Mesenchymal stem cell (in vitro differentiated cells and primary cell): ENCODE data around the gene LHX2.

Experiments
- DNase-seq: peaks from one replicate; pipeline ENCODE4 v3.0.0-alpha.2; 2013
- H2AFZ ChIP-seq: one replicate; pipeline ENCODE4 v1.6.1; 2013; ENCODE audit warnings: low read depth, mild to moderate bottlenecking, control low read depth, inconsistent platforms, low read length, moderate library complexity
- H2AK5ac ChIP-seq: 2 replicates; pipeline ENCODE4 v1.6.1; 2013; ENCODE audit warnings: low read length, moderate library complexity, mild to moderate bottlenecking, inconsistent platforms; ENCODE audit not compliant: severe bottlenecking
- H2BK120ac ChIP-seq: one replicate; pipeline ENCODE4 v1.6.1; 2013; ENCODE audit warnings: low read depth, mild to moderate bottlenecking, inconsistent platforms, low read length, moderate library complexity
- H2BK12ac ChIP-seq, 2 experiments: one replicate each; pipeline ENCODE4 v1.6.1; 2013; ENCODE audit warnings: inconsistent platforms in 2 of 2, low read length in 2 of 2, mild to moderate bottlenecking in 2 of 2, moderate library complexity in 2 of 2, control low read depth in 1 of 2
- H2BK15ac ChIP-seq: one replicate; pipeline ENCODE4 v1.6.1; 2013; ENCODE audit warnings: mild to moderate bottlenecking, low read depth, inconsistent platforms; ENCODE audit not compliant: poor library complexity, severe bottlenecking
- H2BK5ac ChIP-seq: 2 replicates; pipeline ENCODE4 v1.6.1; 2013; ENCODE audit warnings: low read depth, mild to moderate bottlenecking, low read length, control low read depth, inconsistent platforms; ENCODE audit not compliant: poor library complexity, severe bottlenecking
- H3K14ac ChIP-seq, 2 experiments: one replicate each; pipeline ENCODE4 v1.6.1; 2013; ENCODE audit warnings: inconsistent platforms in 2 of 2, low read length in 2 of 2, control low read depth in 1 of 2, mild to moderate bottlenecking in 1 of 2, moderate library complexity in 1 of 2
- H3K18ac ChIP-seq, 2 experiments: one replicate each; pipeline ENCODE4 v1.6.1; 2013; ENCODE audit warnings: inconsistent platforms in 2 of 2, low read length in 2 of 2, control low read depth in 1 of 2, low read depth in 1 of 2, mild to moderate bottlenecking in 1 of 2
- H3K23ac ChIP-seq, 2 experiments: one replicate each; pipeline ENCODE4 v1.6.1; 2013; ENCODE audit warnings: inconsistent platforms in 2 of 2, low read length in 2 of 2, mild to moderate bottlenecking in 2 of 2, moderate library complexity in 2 of 2, control low read depth in 1 of 2
- H3K27ac ChIP-seq: 2 replicates; pipeline ENCODE4 v1.5.1; 2013; ENCODE audit warnings: mild to moderate bottlenecking, moderate library complexity, low read length, control low read depth, inconsistent platforms; ENCODE audit not compliant: poor library complexity, severe bottlenecking
- H3K27me3 ChIP-seq, 2 experiments: 2 replicates each; pipeline versions ENCODE4 v1.6.1 to v1.7.0; 2013; ENCODE audit warnings: low read length in 2 of 2, mild to moderate bottlenecking in 2 of 2, moderate library complexity in 2 of 2, control low read depth in 1 of 2, inconsistent platforms in 1 of 2; ENCODE audit not compliant: control insufficient read depth in 1 of 2, insufficient read depth in 1 of 2
- H3K36me3 ChIP-seq, 2 experiments: 2 replicates each; pipeline versions ENCODE4 v1.6.1 to v1.7.0; 2013; ENCODE audit warnings: low read length in 2 of 2, control low read depth in 1 of 2, inconsistent platforms in 1 of 2, low read depth in 1 of 2, mild to moderate bottlenecking in 1 of 2; ENCODE audit not compliant: insufficient read depth in 2 of 2, control insufficient read depth in 1 of 2
- H3K4ac ChIP-seq, 2 experiments: one replicate each; pipeline ENCODE4 v1.6.1; 2013; ENCODE audit warnings: inconsistent platforms in 2 of 2, low read length in 2 of 2, mild to moderate bottlenecking in 2 of 2, moderate library complexity in 2 of 2, control low read depth in 1 of 2, low read depth in 1 of 2
- H3K4me1 ChIP-seq: 2 replicates; pipeline ENCODE4 v1.6.1; 2013; ENCODE audit warnings: low read depth, low read length, control low read depth; ENCODE audit not compliant: control insufficient read depth, insufficient read depth
- H3K4me2 ChIP-seq: 2 replicates; pipeline ENCODE4 v1.6.1; 2013; ENCODE audit warnings: low read length, mild to moderate bottlenecking, inconsistent platforms; ENCODE audit not compliant: poor library complexity, severe bottlenecking
- H3K4me3 ChIP-seq, 2 experiments: 2 replicates each; pipeline versions ENCODE4 v1.5.1 to v1.7.0; 2013; ENCODE audit warnings: low read length in 2 of 2, mild to moderate bottlenecking in 2 of 2, control low read depth in 1 of 2, low read depth in 1 of 2; ENCODE audit not compliant: insufficient read depth in 1 of 2
- H3K79me1 ChIP-seq: replicated peaks from 2 replicates; pipeline ENCODE4 v1.6.1; 2013; ENCODE audit warnings: mild to moderate bottlenecking, control low read depth, low read length, inconsistent platforms; ENCODE audit not compliant: poor library complexity, severe bottlenecking
- H3K9ac ChIP-seq: 2 replicates; pipeline ENCODE4 v1.7.0; 2013; ENCODE audit warnings: mild to moderate bottlenecking, low read length, moderate library complexity
- H3K9me3 ChIP-seq: 2 replicates; pipeline ENCODE4 v1.7.0; 2013; ENCODE audit warnings: mild to moderate bottlenecking, low read length; ENCODE audit not compliant: control insufficient read depth
- H4K8ac ChIP-seq: one replicate; pipeline ENCODE4 v1.6.1; 2013; ENCODE audit warnings: inconsistent platforms, mild to moderate bottlenecking, low read length, moderate library complexity
- H4K91ac ChIP-seq: one replicate; pipeline ENCODE4 v1.6.1; 2013; ENCODE audit warnings: mild to moderate bottlenecking, low read length, inconsistent platforms
- WGBS: methylation state at CpG from one replicate; pipeline ENCODE4 v1.1.7; 2013; ENCODE audit warnings: mixed read lengths; 5-methylcytosine and 5-hydroxymethylcytosine counted together

The LHX2 gene

DNA sequence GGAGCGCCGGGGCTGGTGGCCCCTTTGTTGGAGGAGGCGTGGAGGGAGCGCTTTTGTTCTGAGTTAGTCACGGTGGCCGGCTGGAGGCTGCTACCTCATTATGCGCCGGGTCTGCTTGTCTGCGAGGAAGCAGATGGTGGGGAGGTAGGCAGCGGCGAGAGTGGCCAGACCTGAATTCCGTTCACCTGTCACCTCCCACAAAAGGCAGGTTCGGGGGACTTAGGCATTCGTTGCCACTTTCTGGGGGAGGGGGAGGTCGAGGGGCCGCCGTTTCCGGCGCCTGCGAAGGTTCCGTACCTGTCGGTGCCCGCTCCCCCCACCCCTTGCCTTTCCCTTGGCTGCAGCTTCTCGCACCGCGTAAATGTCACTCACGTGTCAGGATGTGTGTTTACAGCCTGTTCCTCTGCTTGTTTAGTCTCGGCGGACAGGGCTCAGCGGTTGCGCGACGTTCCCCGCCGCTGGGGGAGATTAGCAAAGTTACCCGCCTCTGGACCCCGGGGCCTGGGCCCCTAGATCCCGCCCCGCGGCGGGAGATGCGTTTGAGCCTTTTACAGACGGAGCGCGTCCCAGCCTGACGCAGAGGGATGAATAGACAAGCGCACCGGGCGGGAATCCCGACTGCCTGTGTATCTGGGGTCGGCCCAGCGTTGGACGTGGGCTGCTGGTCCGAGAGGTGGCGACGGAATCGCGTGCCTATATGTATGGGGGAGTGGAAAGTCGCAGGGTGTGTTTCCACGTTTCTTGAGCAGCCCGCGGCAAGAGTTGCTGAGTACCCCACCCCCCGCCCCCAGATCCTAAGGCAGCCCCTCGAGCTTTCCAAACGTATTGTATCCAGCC, 2.7 kb upstream of the LHX2 start:
- Histone ChIP-seq H3K27ac (no peak overlapping the region), H3K23ac (peak overlapping the region in 1 of 2 experiments; percentile 46), H2BK120ac (no peak overlapping the region), H3K4me3 (no peak overlapping the region), H2AK5ac (no peak overlapping the region), H2BK12ac (no peak overlapping the region), H4K91ac (no peak overlapping the region), H3K18ac (no peak overlapping the region), H3K4ac (no peak overlapping the region), H2BK15ac (no peak overlapping the region), H3K14ac (no peak overlapping the region), H2BK5ac (no peak overlapping the region), H3K9me3 (no peaks in the 10 kb centered on the region), H4K8ac (no peak overlapping the region), H3K9ac (no peak overlapping the region), H2AFZ (no peak overlapping the region), H3K79me1 (no peaks in the 10 kb centered on the region), H3K4me1 (peaks cover 30% of the 10 kb centered on the region), H3K4me2 (peak overlapping the region; percentile 29), H3K36me3 (no peaks in the 10 kb centered on the region), H3K27me3 (peaks cover 88 to 95% of the 10 kb centered on the region in 2 experiments)
- WGBS, result 1% methylated on average over 47 of the region's 65 CpGs
- no peak for DNase-seq

DNA sequence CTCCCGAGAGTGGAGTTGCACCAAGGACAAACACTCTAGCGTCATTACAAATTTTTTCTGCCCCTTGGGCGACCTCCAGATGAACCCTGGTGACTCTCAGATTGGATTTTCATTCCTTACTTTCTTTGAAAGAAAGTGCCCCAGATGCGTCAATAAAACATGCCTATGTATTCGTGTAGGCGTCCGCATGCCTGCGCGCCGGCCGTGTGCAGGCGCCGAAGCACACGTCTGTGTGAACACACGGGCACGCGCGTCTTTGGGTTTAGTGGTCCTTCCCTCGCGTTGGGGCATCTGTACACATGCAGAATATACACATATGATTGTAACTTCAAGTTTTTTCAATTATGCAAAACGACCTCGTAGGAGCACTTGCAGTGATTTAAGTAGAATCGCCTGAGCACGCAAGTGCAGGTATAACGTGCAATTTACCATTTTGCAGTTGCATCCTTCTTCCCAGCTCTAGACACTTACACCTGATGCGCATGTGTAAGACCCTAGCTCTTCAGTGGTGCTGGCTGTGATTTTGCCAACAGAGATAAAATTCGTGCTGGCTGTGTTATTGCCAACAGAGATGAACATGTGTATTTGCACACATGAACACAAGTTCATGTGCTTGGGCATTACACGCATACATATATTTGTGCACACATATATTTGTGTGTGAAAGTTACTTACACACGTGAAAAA, 1.9 kb upstream of the LHX2 start:
- H3K4me2 ChIP-seq, result no peak overlapping the region
- no peak overlapping the region for H3K23ac ChIP-seq
- H4K91ac ChIP-seq, result no peak overlapping the region
- DNase-seq, result no peak
- no peaks in the 10 kb centered on the region for H3K79me1 ChIP-seq
- H3K18ac ChIP-seq, result no peak overlapping the region
- H2BK120ac ChIP-seq, result no peak overlapping the region
- no peaks in the 10 kb centered on the region for H3K9me3 ChIP-seq
- no peak overlapping the region for H3K4me3 ChIP-seq
- H3K9ac ChIP-seq, result no peak overlapping the region
- no peak overlapping the region for H3K27ac ChIP-seq
- H2AFZ ChIP-seq, result no peak overlapping the region
- H3K4ac ChIP-seq, result no peak overlapping the region
- no peak overlapping the region for H2BK12ac ChIP-seq
- H3K27me3 ChIP-seq, result peaks cover 88 to 94% of the 10 kb centered on the region in 2 experiments
- no peak overlapping the region for H4K8ac ChIP-seq
- H3K4me1 ChIP-seq, result peaks cover 30% of the 10 kb centered on the region
- no peak overlapping the region for H3K14ac ChIP-seq
- no peak overlapping the region for H2BK5ac ChIP-seq
- H3K36me3 ChIP-seq, result no peaks in the 10 kb centered on the region
- no peak overlapping the region for H2BK15ac ChIP-seq
- no peak overlapping the region for H2AK5ac ChIP-seq
- WGBS, result 6% methylated on average over 28 of the region's 29 CpGs

DNA sequence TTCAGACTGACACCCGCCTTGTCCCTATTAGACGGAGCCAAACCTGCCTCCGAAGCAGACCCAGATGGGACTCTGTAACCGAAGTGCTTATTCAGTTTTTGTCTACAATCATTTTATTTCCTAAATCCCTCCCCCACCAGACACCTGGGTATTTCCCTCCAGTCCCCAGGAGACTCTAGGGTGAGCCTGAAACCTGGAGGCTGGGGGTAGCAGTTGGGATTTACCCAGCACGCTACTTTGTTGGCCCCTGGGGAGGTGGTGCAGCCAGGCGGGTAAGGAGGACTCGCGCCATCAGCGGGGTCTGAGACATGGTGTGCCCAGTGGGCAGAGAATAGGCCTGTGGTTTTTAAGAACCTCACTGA, 1.3 kb upstream of the LHX2 start:
- H3K18ac ChIP-seq, result no peak overlapping the region
- H3K9me3 ChIP-seq, result no peaks in the 10 kb centered on the region
- no peak overlapping the region for H3K4ac ChIP-seq
- no peak overlapping the region for H4K8ac ChIP-seq
- H2AK5ac ChIP-seq, result no peak overlapping the region
- no peak overlapping the region for H2BK15ac ChIP-seq
- no peak overlapping the region for H3K4me2 ChIP-seq
- no peak for DNase-seq
- no peak overlapping the region for H3K27ac ChIP-seq
- no peak overlapping the region for H4K91ac ChIP-seq
- no peak overlapping the region for H2AFZ ChIP-seq
- H3K79me1 ChIP-seq, result no peaks in the 10 kb centered on the region
- no peak overlapping the region for H2BK5ac ChIP-seq
- H3K14ac ChIP-seq, result no peak overlapping the region
- no peak overlapping the region for H3K23ac ChIP-seq
- H3K9ac ChIP-seq, result no peak overlapping the region
- no peak overlapping the region for H2BK12ac ChIP-seq
- H3K4me3 ChIP-seq, result no peak overlapping the region
- no peaks in the 10 kb centered on the region for H3K36me3 ChIP-seq
- peaks cover 88 to 94% of the 10 kb centered on the region in 2 experiments for H3K27me3 ChIP-seq
- no peak overlapping the region for H2BK120ac ChIP-seq
- 10% methylated on average over 8 of the region's 9 CpGs for WGBS
- H3K4me1 ChIP-seq, result peaks cover 32% of the 10 kb centered on the region

DNA sequence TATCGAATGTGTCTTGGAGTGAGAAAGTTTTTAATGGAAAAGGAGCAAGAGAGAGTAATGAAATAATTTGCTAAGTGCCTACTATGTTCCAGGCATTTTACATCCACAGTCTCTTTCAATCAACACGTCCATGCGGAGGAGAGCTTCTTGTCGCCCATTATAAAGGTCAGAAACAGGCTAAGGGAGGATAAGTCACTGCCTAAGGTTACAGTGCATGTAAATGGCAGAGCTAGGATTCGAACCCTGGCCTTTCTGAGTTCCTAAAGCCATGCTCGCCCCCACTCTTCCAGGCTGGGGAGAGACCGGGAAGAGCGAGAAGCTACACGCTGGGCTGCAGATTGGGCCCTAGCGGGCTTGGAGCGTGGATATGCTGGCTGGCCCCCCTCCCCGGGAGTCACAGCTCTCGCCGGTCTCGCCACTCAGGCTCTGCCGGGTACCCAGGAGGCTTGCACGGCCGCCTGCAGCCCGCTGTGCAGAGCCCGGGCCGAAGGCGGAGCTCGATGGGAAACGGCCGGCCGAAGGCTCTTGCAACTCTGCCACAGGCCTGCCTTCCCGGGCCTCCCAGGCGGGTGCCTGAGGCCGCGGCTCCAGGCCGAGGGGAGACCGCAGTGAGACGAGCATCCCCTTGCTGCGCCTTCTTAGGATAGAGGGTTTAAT, 775 bp upstream of the LHX2 start:
- no peak overlapping the region for H3K14ac ChIP-seq
- no peaks in the 10 kb centered on the region for H3K9me3 ChIP-seq
- no peak overlapping the region for H4K8ac ChIP-seq
- no peak overlapping the region for H2AK5ac ChIP-seq
- 7% methylated on average over 27 of the region's 34 CpGs for WGBS
- H3K18ac ChIP-seq, result no peak overlapping the region
- no peak overlapping the region for H2AFZ ChIP-seq
- H4K91ac ChIP-seq, result no peak overlapping the region
- no peak overlapping the region for H3K4ac ChIP-seq
- H2BK15ac ChIP-seq, result no peak overlapping the region
- DNase-seq, result no peak
- H3K36me3 ChIP-seq, result no peaks in the 10 kb centered on the region
- no peaks in the 10 kb centered on the region for H3K79me1 ChIP-seq
- peak overlapping the region in 1 of 2 experiments; percentile 64 for H3K4me3 ChIP-seq
- no peak overlapping the region for H3K9ac ChIP-seq
- H3K27me3 ChIP-seq, result peaks cover 88 to 94% of the 10 kb centered on the region in 2 experiments
- peak overlapping the region; percentile 55 for H3K4me2 ChIP-seq
- H2BK120ac ChIP-seq, result no peak overlapping the region
- peaks cover 37% of the 10 kb centered on the region for H3K4me1 ChIP-seq
- no peak overlapping the region for H3K27ac ChIP-seq
- H2BK5ac ChIP-seq, result no peak overlapping the region
- H2BK12ac ChIP-seq, result no peak overlapping the region
- H3K23ac ChIP-seq, result peak overlapping the region in 1 of 2 experiments; percentile 66
